HG03095 (cell line): Measurements from ENCODE around the gene CD1D.
"Not testable (repeated sequence)": the region's sequence is repeated elsewhere in the genome, so short reads cannot be mapped to it uniquely, and the experiment has no call there.

ENCODE experiments used
- ATAC-seq: cut with Tn5 transposase; IDR thresholded peaks from one replicate; pipeline ENCODE4 v1.9.1; 2021; ENCODE audit warnings: moderate library complexity; ENCODE audit not compliant: unreplicated experiment

The CD1D gene

GRCh38 chr1:158175915-158176314 is 4.8 kb upstream of the CD1D start:
- ATAC-seq: not testable (repeated sequence)

- no peak for ATAC-seq
These were observed 4.3 kb upstream of the CD1D start for GRCh38 chr1:158176399-158176798.

- ATAC-seq: not testable (repeated sequence)
These were observed 3.6 kb upstream of the CD1D start for GRCh38 chr1:158176849-158177699.

DNA sequence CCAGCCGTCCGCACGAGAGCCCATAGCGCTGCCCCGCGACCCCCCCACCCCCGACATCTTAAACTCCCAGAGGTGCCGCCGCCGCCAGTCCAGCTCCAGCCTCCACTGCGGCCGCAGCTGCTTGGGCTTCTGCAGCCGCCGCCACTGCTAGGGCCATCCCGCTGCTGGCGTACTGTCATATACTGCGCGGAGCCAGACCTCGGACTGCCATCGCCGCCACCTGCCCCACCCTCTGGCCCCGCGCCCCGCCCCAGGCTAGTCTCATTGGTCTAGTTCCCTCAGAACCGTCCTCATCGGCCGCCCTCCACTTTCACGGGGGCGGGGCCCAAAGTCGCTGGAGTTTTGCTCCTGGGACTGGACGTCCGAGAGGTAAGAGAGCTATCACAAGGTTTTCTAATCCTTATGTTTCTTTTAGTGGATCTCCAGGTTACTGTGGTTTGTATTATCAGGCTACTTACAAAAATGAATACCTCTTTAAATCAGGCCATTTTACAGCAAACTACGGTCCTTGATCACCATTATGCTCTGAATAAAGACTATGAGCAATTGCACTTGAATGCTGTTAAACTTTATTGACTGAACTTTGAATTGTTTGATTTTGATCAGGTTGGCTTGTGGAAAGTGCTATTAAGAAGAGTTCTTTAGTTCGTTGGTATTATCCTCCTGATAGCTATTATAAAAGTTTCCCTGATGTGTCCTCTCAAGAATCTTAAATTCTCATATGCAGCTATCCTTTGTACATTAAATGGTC is 2.8 kb upstream of the CD1D start:
- no peak for ATAC-seq

- peak; percentile 88 for ATAC-seq
These were observed 1.2 kb upstream of the CD1D start for GRCh38 chr1:158179301-158180041.

GRCh38 chr1:158181577-158181922 is 855 bp downstream of the CD1D start:
- ATAC-seq: no peak

- ATAC-seq: no peak
These were observed 5.1 kb downstream of the CD1D start for GRCh38 chr1:158185770-158186169.

GRCh38 chr1:158186180-158186579 is 5.5 kb downstream of the CD1D start:
- no peak for ATAC-seq

DNA sequence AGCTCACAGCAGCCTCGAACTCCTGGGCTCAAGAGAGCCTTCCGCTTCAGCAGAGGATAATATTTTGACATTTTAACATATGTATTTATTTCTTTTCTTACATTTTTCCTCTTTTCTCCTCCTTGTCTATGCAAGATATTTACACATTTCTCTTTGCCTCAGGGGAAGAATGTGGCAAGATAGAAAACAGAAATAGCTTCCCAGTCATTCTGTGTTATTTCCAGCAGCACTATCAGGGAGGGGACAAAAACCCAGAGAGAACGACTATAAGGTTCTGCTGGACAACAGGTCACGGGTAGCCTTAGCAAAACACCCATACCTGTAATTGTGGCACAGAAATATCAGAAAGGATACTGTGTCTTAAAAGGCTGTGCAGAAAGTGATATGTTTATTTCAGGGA is 7.9 kb downstream of the CD1D start:
- no peak for ATAC-seq

DNA sequence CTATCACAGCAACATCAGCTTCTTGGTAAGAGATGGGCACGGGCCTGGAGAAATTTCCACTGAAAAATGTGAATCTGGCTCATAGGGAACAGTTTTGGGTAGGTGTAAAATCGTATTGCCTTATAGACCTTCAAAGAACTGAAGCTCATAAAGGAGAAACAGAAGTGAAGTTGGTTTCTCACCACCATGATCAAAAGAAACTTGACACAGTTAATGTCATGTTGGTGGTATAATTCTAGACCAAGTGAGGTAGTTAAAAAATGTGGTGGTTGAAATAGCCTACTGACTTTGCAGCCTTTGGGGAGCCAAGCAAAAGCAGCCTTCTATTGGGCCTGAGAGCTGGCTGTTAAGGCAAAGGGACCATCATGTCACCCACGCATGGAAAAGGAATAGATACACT is 8.9 kb downstream of the CD1D start:
- no peak for ATAC-seq

DNA sequence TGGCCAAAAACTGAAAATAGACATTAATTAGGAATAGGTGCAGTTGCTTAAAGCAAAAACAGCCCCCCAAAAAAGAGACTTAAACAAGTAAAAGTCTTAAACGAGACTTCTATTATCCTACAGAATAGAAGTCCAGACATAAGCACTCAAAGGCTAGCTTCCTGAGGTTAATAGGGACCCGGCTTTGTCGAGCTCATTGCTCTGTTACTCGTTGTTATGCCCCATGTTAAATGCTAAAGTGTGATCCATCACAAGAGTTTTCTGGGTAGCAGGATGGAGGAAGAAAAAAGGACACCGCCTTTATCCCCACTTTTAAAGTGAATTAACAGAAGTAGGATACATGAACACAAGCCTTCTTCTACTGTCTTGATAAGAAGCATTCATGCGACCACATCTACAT is 10.6 kb downstream of the CD1D start:
- no peak for ATAC-seq

- no peak for ATAC-seq
These were observed 15.8 kb downstream of the CD1D start for GRCh38 chr1:158196461-158196860.

- ATAC-seq: no peak
These were observed 19.2 kb downstream of the CD1D start for GRCh38 chr1:158199849-158200248.

DNA sequence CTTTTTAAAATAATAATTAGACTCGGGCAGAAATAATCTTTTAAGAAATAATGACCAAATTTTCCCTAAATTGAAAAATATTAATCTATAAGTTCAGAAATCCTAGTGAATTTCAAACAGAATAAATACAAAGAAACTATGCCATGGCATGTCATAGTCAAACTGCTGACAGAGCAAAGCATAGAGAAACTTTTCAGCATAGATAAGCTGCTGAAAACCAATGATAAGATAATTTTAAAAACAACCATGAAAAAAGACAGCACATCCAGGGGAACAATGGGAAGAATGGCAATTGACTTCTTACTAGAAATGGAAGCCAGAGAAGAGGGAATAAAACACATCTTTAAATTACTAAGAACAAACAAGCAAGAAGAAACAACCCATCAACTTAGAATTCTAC is 19.8 kb downstream of the CD1D start:
- ATAC-seq: no peak

DNA sequence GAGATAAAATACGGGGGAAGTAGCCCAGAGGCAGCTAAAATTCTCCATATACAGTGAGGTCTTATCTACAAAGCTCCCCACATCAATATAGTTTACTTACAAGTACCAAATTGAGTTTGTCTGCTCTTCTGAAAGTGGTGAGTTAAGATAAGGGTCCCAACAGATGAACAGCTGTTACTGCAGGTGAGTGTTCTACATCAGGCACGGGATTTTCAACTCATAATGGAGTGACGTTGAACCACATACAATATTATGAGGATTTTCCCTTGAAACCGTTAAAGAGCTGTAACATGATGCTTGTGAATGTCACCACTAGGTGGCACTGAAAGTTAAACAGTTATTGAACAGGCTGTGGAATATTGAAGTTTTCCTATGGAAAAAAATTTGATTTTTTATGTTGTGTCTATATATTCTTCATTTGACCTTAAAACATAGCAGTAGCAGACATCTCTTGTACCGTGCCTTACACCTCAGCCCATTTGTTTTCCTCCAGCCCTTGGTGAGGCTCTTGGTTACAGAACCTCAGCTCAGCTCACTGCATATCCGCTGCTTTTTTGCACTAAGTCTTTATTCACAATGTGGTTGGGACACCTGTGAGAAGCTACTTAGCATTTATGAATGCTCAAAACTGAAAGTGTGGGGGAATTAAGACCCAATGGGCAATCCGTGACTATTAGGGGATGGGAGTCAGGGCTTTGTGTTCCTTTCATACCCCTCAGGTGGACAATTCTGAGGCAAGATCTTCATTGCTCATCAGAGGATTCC is 23.2 kb downstream of the CD1D start:
- no peak for ATAC-seq

DNA sequence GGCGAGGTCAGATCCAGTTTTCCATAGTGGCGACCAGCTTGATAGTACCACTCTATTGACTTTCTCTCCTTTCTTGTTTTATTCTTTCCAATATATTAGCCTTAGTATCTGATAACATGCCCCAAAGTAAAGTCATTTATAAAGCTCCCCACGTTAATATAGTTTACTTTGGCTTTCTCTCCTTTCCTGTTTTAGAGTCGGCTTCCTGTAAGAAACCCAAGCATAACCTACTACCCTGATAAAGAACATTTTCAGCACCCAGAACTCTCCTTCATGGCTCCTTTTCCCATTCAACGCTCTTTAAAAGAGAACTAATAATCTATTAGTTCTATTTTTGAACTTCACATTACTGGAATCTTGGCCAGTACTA is 23.7 kb downstream of the CD1D start:
- ATAC-seq: no peak

DNA sequence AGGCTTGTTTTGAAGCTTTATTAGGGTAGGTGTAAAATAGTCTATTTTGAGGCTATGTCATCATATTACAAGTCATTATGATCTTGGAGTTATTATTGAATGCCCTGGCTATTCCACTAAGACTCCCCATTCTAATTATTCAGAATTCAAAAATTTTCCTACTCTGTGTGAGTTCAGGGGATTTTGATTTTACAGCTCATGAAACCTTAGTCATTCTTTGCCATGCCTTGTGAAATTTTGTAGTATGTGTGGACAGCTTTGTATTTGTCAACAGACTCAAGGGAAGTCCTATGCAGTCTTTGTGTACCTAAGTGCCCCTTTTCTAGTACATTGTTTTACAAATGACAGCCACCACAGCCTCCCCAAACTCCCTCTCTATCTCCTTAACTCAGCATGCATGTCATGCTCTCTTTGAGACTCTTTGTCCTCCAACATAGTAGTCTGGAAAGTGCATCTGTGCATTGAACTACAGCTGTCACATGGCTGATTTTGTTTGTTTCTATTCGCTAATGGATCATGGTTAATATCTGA is 28.0 kb downstream of the CD1D start:
- no peak for ATAC-seq

- ATAC-seq: no peak
These were observed 31.6 kb downstream of the CD1D start for GRCh38 chr1:158212320-158212719.

DNA sequence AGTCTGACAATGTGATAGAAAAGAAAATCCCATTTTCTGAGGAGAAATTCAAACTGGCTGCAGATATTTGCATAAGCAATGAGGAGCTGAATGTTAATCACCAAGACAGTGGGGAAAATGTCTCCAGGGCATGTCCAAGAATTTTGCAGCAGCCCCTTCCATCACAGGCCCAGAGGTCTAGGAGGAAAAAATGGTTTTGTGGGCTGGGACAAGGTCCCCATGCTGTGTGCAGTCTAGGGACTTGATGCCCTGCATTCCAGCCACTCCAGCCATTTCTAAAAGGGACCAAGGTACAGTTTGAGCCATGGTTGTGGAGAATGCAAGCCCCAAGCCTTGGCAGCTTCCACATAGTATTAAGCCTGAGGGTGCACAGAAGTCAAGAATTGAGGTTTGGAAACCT is 42.8 kb downstream of the CD1D start:
- not testable (repeated sequence) for ATAC-seq

- no peak for ATAC-seq
These were observed 47.4 kb downstream of the CD1D start for GRCh38 chr1:158227904-158228623.
